ENCODE results near the gene KLHL11. TPM values are rescaled to one million over a fixed set of nuclear protein-coding genes. Genes with fewer than 3 reads are reported as not detected.

The KLHL11 gene
- polyA plus RNA-seq, 1 experiment, result 9.3 TPM

- Histone ChIP-seq H3K9me3 (ENCODE audit: control insufficient read depth, insufficient read depth, low read length) (no peaks in the 10 kb centered on the region), H3K4me3 (ENCODE audit: low read depth, low read length) (no peak overlapping the region), H3K27ac (ENCODE audit: low read depth, low read length) (no peak overlapping the region), H3K27me3 (ENCODE audit: control insufficient read depth, insufficient read depth, low read length) (no peaks in the 10 kb centered on the region)
- ChIA-PET CTCF (no interaction called here), POLR2A (no interaction called here)
- DNase-seq (ENCODE audit: low read depth, low spot score), result no peak
- TF ChIP-seq CTCF (IDR thresholded peaks at IDR 0.05; ENCODE audit: low read depth, low read length), result no peak
These were observed 8.5 kb upstream of the KLHL11 start for GRCh38 chr17:41873559-41874292.

- H3K27me3 ChIP-seq (ENCODE audit: control insufficient read depth, insufficient read depth, low read length), result no peaks in the 10 kb centered on the region
- DNase-seq (ENCODE audit: low read depth, low spot score), result no peak
- no peaks in the 10 kb centered on the region for H3K9me3 ChIP-seq (ENCODE audit: control insufficient read depth, insufficient read depth, low read length)
- no peak overlapping the region for H3K4me3 ChIP-seq (ENCODE audit: low read depth, low read length)
- ChIA-PET POLR2A (no interaction called here), CTCF (no interaction called here)
- TF ChIP-seq CTCF (IDR thresholded peaks at IDR 0.05; ENCODE audit: low read depth, low read length), result no peak
- H3K27ac ChIP-seq (ENCODE audit: low read depth, low read length), result no peak overlapping the region
These were observed 6.6 kb upstream of the KLHL11 start for GRCh38 chr17:41871789-41872188.

GRCh38 chr17:41870627-41871026 is 5.4 kb upstream of the KLHL11 start:
- ChIA-PET POLR2A (no interaction called here), CTCF (no interaction called here)
- Histone ChIP-seq H3K27ac (ENCODE audit: low read depth, low read length) (no peak overlapping the region), H3K9me3 (ENCODE audit: control insufficient read depth, insufficient read depth, low read length) (no peaks in the 10 kb centered on the region), H3K27me3 (ENCODE audit: control insufficient read depth, insufficient read depth, low read length) (no peaks in the 10 kb centered on the region), H3K4me3 (ENCODE audit: low read depth, low read length) (no peak overlapping the region)
- no peak for DNase-seq (ENCODE audit: low read depth, low spot score)
- TF ChIP-seq CTCF (IDR thresholded peaks at IDR 0.05; ENCODE audit: low read depth, low read length), result no peak

DNA sequence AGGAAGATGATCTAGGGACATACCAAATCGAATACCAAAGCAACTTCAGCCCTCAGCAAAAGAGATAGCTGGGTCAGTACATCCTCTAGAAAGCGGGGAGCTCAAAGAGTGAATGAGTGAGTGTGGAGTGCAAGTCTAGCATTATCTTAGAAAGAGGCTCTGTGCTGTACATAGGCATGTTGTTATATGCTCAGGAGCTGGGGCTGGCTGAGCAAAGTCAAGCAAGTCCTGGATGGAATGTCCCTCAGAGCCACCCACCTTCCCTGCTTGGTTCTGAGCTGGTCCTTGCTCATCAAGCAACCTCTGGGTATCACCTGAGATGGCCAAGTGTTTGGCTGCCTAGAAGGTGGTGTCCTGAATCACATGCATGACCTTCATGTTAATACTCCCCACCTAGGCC is 4.9 kb upstream of the KLHL11 start:
- Histone ChIP-seq H3K27ac (ENCODE audit: low read depth, low read length) (peak overlapping the region; percentile 47), H3K9me3 (ENCODE audit: control insufficient read depth, insufficient read depth, low read length) (no peaks in the 10 kb centered on the region; the same call in 1 of the 2 replicates), H3K4me3 (ENCODE audit: low read depth, low read length) (no peak overlapping the region), H3K27me3 (ENCODE audit: control insufficient read depth, insufficient read depth, low read length) (no peaks in the 10 kb centered on the region)
- ChIA-PET POLR2A (no interaction called here), CTCF (no interaction called here)
- TF ChIP-seq CTCF (IDR thresholded peaks at IDR 0.05; ENCODE audit: low read depth, low read length), result no peak
- no peak for DNase-seq (ENCODE audit: low read depth, low spot score)

DNA sequence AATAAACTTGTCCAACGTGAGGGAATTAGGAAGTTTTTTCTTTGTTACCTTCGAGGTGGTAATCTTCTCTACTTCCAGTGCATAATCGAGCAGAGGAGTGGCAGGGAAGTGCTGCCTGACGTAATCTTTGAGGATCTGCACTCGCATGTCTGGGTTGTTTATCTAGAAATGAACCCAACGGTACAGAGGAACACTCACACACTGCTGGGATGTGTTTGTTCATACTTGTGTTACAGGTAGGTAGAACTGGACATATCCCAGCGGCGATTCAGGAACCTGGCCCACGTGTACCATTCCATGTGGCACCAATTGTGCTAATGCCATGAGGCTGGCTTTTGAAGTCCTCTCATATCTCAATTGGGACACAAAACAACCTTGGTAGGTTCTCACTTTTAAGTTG is 4.2 kb upstream of the KLHL11 start:
- Histone ChIP-seq H3K4me3 (ENCODE audit: low read depth, low read length) (no peak overlapping the region), H3K9me3 (ENCODE audit: control insufficient read depth, insufficient read depth, low read length) (no peaks in the 10 kb centered on the region; the same call in 1 of the 2 replicates), H3K27me3 (ENCODE audit: control insufficient read depth, insufficient read depth, low read length) (no peaks in the 10 kb centered on the region), H3K27ac (ENCODE audit: low read depth, low read length) (peak overlapping the region; percentile 11)
- CTCF ChIA-PET, result no interaction called here
- TF ChIP-seq CTCF (IDR thresholded peaks at IDR 0.05; ENCODE audit: low read depth, low read length), result no peak
- DNase-seq (ENCODE audit: low read depth, low spot score), result no peak
- POLR2A ChIA-PET, result no interaction called here

All from AG04450 (cell line).